ENCODE measurements around the gene TMEM128. TPM values are rescaled to one million over a fixed set of nuclear protein-coding genes. Genes with fewer than 3 reads are reported as not detected.
"Not testable (repeated sequence)": the region's sequence is repeated elsewhere in the genome, so short reads cannot be mapped to it uniquely, and the experiment has no call there.

The TMEM128 gene
- total RNA-seq, 1 donor from 2014 or later, result 16.2 TPM

DNA sequence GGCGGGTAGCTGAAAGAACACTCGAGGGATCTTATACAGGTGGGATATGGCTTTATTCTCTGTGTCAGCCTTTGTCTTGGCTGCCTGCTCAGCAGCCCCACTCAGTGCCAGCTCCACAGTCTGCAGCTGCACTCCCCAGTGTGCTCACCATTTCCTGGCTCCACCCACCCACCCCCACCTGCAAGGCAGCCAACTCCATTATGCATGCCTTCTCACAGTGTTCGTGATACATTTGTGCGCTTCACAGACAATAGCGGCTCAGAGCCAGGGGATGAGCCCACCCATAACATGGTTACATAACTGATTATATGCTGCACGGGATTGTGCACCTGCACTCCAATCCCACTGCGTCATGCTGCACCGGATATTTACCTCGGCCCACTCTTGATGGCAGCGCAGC is 8.8 kb upstream of the TMEM128 start:
- DNase-seq (ENCODE audit: low spot score), result no peak

DNA sequence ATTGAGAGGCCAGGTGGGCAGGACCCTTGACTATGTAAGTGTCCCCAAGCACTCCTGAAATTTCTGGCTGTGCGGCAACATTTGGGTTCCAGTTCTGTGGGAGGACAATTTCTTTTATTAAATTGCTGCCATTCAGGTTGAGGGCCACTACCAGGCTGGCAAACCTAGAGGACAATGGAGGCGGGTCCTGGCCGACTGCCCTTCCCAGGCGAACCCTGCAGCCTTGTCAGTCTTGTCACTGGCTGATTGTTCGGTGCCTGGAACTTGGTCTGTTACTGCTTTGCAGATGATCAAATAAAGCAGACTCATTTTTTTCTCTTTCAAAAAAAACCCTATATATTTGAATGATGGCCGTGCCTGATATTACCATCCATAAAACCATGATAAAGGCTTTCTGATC is 6.6 kb upstream of the TMEM128 start:
- no peak for DNase-seq (ENCODE audit: low spot score)

DNA sequence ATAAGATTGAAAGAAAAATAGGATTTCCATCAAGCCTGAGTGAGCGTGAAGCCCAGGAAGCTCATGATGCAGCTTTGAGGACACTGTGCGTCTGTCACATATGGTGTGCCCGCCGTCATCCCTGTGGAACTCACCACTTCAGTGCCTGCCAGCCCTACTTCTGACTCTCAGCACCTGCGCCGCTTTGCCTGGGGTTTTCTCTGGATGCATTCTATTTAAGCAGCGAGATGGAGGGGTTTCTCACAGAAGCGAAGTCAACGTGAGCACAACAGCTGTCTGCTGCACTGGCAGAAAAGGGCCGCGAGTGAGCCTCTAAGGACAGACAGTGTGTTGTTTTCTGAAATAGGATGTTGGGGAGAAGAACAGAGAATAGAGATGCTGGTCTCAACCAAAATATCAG is 6.2 kb upstream of the TMEM128 start:
- DNase-seq (ENCODE audit: low spot score), result no peak

DNA sequence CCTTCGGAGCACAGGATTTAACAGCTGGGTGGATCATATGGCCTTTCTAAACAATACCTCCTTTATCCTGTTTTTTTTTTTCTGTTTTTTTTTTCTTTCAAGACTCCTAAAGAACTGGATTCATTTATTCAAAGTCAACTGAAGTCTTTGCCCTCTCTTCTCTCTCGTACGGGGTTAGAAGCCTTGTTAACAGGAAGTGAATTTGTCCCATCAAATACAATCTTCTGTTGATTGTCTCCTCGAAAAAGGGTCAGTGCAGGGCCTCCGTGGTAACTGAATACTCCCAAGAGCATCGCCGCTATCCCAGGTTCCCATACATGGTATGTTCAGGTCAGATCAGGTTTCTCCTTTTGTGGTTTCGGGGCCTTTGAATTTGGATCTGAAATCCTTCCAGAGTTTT is 1.8 kb upstream of the TMEM128 start:
- DNase-seq (ENCODE audit: low spot score), result no peak

DNA sequence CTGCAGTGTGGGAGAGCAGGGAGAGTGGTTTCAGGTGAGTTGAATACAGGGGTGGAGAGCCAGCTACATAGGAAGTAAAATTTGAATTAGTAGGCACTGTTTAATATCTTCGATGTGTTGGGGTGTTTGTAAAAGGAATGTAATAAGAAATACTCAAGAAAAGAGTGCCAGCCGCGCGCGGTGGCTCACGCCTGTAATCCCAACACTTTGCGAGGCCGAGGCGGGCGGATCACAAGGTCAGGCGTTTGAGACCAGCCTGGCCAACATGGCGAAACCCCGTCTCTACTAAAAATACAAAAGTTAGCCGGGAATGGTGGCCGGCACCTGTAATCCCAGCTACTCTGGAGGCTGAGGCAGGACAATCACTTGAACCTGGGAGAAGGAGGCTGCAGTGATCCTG is 1.3 kb upstream of the TMEM128 start:
- DNase-seq (ENCODE audit: low spot score), result peak; percentile 22

DNA sequence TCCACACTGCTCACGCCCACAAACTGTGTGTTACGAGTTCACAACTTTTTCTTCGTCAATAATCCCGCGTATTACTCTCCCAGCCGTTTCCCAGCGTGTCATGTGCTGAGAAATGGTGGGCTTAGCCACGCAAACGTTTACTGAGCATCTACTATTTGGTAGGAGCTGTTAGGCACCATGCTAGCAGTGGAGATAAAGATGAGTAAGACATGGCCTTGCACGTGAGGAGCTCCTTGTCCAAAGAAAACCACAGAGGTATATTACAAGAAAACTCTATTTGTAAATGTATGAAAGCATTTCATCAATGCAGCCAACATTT is 821 bp upstream of the TMEM128 start:
- peak; percentile 64 for DNase-seq (ENCODE audit: low spot score)

DNA sequence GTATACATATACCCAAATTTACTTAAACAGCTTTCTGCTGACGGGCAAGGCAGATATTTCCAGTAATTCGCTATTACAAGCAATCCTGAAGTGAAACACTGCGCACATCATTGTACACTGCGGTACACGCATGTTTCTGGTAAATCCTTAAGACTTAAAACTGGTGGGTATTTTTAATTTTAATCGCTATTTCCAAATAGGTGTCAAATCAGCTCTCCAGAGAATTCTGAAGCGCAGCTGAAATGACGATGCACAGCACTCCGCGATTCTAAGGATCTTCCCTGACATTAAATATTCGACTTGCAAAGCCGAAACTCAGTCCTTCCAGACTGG is 361 bp downstream of the TMEM128 start:
- no peak for DNase-seq (ENCODE audit: low spot score)

DNA sequence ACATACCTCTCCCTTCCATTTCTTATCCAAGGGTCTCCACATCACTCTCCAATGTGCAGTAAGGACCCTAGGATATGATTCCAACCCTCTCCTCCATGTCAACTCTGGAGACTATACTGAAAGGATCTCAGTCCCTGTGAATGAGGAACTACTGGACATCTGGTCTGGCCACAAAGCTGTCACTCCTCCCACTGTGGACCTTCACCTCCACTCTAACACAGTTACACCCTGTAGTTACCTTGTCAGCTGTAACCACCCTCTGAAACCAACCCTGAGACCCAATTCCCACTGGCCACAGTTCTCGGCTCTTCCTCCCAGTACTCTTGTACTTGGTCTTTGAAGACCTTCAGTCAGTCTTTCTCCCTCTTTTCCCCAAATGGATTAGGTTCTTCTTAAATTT is 2.9 kb downstream of the TMEM128 start:
- no peak for DNase-seq (ENCODE audit: low spot score)

DNA sequence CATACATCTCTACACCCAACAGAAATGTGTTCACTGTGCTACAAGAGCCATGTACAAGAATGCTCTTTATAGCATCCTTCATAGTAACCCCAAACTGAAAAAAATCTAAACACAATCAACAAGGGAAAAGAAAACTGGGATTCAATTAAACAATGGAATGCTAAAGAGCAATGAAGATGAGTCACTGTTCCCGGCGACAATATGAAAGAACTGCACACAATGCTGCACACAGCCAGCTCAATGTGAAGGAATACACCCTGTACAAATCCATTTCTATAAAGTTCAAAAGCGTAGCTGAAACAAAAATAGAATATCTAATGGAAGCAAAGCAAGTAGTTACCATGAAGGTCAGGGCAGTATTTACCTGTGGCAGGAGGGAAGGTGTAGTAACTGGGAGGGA is 8.5 kb downstream of the TMEM128 start:
- not testable (repeated sequence) for DNase-seq (ENCODE audit: low spot score)

DNA sequence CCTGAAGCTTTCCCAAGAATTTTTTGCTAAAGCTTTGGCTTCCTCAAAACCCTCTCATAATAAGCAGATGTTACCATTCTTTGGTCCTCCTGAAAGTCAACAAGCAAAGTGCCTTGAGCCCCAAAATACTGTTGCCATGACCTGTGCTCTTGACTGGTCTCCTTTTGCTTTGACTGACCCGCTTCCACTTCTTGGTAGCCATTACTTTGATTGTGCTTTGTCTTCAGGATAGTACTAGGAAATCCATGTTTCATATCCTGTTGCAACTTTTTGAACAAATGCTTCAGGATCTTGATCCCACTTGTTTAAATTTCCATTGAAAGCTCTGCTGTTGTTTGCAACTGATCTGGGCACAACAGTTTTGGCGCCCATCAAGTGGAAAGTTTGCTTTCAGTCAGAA is 14.4 kb downstream of the TMEM128 start:
- no peak for DNase-seq (ENCODE audit: low spot score)

DNA sequence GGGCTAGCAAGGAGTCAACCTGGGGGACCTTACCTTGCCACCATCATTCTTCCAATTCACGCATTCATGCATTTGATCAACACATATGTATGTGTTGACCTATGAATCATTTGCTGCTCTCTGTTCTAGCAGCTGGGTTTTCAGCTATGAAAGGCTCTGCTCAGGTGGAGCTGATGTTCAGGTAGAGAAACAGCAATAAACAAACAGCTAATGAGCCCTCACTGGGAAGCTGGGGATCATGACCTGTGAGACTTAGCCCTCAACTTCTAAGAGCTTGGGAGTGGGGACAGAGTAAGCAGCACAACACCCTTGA is 19.7 kb downstream of the TMEM128 start:
- DNase-seq (ENCODE audit: low spot score), result no peak

DNA sequence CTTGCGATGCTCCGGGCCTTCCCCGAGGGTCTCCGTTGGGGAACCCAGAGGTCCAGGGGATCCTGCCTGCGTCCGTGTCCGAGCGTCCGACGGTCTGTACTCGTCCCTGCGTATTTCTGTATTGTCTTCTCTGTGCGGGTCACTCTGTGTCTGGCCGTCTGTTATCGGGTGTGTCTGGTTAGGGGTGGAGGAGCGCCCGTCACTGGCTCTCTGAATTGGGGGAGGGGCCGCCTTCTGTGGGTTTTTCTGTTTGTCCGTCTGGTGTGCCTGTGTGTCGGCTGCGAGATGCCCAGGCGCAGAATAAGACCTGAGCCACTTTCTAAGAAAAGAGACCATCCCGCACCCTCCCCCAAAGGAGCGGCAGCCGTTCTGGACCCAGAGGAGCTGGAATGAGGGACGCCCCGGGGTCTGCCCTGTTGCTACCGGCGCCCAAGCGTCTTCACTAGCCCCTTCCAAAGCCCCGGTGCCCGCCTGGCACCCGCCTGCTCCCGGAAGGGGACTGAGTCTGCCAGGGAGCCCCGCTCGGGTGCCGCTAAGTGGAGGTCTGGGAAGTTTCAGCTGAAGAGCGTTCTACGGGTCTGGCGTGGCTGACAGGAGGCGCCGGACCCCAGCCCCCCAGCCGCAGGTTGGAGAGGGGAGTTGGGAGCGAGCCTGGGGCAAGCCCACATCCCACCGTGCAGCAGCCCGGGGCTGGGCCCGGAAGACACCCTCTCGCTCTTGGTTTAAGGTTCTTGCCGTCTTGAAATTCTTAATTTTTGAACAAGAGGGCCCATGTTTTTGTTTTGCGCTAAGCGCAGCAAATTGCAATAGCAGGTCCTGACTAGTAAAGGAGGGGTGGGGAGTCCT is 20.3 kb downstream of the TMEM128 start:
- no peak for DNase-seq (ENCODE audit: low spot score)

DNA sequence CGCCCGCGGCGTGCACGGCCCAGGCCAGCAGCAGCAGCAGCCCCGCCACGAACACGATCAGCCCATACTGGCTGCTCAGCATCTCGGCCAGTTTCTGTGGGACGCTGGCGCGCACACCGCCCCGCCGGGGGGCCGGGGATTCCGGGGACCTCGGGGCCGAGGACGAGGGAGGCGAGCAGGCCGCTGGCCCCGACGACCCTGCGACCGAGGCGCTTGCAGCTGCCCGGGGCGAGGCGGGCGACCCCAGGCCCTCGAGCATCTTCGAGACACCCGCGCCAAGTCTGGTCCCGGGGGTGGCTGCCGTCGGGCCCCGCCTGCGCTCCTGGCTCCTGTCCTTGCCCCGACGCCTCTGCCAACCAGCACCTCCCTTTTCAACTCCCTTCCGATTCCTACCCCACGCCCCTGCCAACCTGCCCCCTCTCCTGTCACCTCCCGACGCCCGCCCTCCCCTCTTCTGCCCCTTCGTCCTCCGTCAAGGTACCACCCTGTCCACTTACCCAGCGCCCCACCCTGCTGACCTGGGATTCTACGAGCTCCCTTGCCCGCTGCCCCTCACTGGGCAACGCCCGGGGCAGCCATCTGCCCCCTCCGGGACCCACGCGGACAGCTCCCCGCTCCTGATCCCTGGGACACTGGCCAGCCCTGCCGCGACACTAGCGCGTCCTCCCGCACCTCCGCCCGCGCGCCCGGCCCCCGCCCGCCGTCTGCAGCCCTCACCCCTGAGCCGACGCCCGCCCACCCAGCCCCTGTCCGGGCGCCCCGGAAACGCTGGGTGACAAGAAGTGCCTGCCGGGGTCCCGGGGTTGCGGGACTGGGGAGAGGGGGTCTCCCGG is 21.2 kb downstream of the TMEM128 start, which contains the start of gene OTOP1:
Gene OTOP1, minus strand, starts transcription at position 324 of the 833 bp plus-strand sequence. Its CDS starts 65 bp downstream, at position 259.
- DNase-seq (ENCODE audit: low spot score), result no peak

DNA sequence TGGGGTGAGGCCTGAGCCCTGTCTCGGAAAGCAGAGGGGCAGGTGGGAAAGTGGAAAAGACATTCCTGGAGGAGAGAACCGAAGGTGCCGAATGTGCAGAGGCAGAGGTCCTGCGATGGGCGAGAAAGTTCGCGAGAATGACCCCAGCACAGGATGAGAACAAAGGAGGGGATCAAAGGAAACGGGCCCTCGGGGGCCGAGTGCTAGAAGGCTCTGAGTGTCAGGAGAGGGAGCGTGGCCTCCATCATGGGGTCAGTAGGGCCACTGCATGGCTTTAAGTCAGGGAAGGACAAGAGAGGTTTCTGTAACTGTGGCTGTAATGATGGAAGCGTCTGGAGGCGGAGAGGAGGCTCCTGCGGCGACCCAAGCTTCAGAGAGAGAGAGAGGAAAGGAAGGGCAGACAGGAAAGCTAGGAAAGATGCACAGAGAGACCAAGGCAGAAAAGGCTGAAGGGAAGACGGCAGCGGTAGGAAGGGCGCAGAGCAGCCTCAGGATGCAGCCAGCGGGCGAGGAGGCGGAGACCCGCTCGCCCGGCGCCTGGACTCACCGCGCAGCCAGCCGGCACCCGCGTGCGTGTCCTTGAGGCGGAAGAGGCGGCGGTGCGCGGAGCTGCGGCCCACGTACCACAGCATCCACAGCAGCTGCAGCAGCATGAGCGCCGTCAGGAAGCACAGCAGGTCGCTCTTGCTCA is 22.0 kb downstream of the TMEM128 start:
- DNase-seq (ENCODE audit: low spot score), result no peak

DNA sequence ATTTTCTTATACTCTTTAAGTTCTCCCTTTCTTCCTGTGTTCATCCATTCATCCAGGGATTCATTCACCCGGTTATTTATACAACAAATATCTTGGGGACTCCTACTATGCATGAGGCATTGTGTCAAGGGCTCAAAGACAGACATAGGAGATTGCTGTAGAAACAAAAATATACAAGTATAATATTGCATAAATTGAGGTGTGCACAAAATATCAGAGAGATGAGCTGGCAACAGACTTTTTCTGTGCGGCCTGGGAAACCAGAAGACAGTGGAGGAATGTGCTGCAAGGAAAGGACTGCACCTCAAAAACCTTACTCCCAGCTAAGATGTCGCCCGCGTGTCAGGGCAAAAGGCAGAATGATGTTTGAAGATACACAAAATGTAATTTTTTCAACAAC is 30.9 kb downstream of the TMEM128 start:
- DNase-seq (ENCODE audit: low spot score), result no peak

DNA sequence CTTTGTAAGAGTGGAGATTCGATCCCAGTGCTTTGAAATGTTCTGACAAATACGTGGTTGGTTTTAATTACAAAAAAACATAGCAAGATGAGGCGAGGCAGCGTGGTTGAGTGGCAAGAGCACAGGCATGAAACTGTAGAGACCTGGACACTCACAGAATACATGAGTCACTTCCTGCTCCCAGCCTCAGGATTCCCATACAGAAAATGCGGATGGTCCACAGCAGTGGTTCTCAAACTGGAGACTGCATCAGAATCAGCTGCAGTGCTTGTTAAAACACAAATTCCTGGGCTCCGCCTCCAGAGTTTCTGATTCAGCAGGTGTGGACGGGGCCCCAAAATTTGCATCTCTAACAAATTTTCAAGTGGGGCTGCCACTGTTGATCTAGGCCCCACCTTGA is 31.4 kb downstream of the TMEM128 start:
- no peak for DNase-seq (ENCODE audit: low spot score)

DNA sequence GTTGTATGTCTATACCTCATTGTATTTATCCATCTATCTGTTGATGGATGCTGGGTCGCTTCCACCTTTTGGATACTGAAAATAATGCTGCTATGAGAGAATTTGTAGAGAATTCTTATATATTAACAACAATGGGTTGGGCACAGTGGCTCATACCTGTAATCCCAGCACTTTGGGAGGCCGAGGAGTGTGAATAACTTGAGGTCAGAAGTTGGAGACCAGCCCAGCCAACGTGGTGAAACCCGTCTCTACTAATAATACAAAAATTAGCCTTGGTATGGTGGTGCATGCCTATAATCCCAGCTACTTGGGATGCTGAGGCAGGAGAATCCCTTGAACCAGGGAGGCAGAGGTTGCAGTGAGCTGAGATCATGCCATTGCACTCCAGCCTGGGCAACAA is 34.3 kb downstream of the TMEM128 start:
- not testable (repeated sequence) for DNase-seq (ENCODE audit: low spot score)

DNA sequence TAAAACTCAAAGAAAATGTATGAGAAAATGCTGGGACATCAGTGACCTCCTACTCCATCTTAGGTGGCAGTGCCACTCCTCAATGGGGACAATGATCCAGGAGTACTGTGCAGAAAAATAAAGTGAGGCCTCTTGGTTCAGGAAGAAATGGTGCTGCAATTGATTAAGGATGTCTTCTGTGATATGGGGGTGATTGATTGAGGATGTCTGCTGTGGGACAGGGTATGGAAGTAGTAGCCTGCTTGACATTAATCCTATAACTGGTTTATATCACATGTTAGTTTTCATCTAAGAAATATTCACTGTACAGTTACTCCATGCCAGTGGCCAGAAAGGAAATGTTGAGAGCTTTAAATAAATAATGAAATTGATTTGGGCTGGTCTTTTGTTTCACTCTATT is 41.8 kb downstream of the TMEM128 start:
- no peak for DNase-seq (ENCODE audit: low spot score)

DNA sequence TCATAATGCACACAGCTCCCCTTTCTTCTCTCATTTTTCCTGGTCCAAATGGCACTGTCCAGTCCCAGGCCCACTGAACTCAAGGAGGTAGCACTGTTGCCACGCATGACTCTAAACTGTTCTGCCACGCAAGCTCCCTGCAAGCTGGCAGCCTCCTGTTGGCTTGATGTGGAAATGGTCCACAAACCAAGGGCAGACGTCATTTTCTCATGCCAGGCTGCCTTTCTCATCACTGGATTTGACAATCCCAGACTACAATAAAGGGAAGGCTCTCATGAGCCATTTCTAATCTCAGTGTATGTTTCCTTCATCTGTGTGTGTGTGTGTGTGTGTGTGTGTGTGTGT is 43.6 kb downstream of the TMEM128 start:
- no peak for DNase-seq (ENCODE audit: low spot score)

DNA sequence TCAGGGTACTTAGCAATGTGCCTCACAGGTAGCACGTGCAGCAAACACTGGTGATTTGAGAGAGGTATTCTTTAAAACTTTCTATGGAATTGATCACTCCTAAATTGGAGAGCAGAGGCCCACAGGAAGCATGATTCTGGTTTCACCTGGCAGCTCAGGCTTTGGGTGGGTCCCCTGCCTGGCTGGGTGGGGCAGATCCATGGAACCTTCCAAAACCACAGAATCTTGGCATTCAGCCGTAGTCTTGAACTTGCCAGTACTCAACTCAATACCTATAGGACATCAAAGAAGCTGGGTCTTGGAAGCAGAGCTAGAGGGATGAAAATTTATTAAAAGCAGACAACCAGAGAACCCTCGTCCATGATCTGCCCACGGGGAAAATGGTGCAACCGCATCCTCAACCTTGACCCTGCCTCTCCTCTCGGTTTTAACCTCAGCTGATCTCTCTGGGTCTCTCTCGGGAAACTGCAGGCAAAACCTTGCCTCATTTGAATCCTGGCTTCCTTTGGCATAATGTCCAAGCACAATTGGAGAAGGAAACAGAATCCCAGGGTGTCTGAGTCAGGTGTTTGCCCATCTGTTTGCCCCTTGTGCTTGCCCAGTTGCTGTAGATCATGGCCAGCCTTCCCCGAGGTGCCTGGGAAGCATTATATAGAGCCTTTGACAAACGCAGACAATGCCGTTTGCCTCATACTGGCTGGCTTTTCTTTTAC is 44.2 kb downstream of the TMEM128 start:
- DNase-seq (ENCODE audit: low spot score), result no peak

DNA sequence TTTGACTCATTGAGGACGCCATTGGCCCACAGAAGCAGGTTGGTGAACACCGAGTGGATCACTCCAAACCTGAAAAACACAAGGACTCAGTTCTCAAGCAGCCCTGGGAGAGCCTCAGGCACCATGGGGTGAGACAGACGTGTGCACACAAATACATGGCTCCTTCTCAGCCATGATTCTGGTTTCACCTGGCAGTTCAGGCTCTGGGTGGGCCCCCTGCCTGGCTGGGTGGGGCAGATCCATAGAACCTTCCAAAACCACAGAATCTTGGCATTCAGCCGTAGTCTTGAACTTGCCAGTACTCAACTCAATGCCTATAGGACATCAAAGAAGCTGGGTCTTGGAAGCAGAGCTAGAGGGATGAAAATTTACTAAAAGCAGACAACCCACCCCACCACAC is 45.5 kb downstream of the TMEM128 start:
- DNase-seq (ENCODE audit: low spot score), result no peak

DNA sequence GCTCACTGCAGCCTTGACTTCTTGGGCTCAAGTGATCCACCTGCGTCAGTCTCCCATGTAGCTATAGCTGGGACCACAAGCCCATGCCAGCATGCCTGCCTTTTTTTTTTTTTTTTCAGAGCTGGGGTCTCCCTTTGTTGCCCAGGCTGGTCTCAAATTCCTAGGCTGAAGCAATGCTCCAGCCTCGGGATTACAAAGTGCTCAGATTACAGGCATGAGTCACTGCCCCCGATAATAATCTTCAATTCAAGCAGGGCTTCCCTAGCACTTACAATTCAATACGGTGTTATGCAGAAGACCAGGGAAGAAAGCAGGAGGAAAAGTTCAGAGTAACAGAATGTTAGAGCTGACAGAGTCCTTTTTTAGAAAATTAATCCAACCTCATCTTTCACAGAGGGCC is 47.4 kb downstream of the TMEM128 start:
- no peak for DNase-seq (ENCODE audit: low spot score)

All from mesenteric fat pad (tissue), 1 donor.